Measurements from ENCODE around the gene TANC1. TPM values are rescaled to one million over a fixed set of nuclear protein-coding genes. Genes with fewer than 3 reads are reported as not detected.

Gene TANC1
- total and polyA plus RNA-seq, 2 of the 4 experiments (the other 2 are of a cell fraction): 10.2 to 12.9 TPM

DNA sequence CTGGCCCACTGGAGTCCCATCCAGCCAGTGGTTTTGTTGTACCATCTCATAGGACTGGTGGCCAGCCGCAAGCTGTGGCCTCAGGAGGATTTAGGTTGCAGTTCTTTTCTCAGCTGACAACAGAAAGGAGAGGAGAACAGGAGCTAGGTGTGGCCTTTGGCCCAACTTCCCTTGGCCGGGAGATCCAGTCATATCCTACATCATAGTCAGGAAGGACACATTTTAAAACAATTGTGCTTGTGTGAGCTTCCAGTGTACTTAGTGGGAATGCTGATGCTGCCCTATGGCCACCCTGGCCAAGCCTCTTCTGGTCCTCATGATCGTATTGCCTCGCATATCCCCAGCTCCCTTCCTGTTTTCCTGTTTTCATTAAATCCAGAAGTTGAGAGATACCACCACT is 220.0 kb downstream of the TANC1 start:
- H3K27ac ChIP-seq (ENCODE audit: insufficient read depth, low read length): no peak overlapping the region
- H4K5ac ChIP-seq (ENCODE audit: low read depth, low read length): no peak overlapping the region
- H4K8ac ChIP-seq (ENCODE audit: low read depth in 2 of 2, low read length in 2 of 2): no peak overlapping the region
- in situ Hi-C loops (cut with MboI; ENCODE audit: low sequenced_read_pairs) (no loop called here), dilution Hi-C loops (cut with HindIII; ENCODE audit: low sequenced_read_pairs, unreplicated experiment) (no loop called here), intact Hi-C loops (cut with micrococcal nuclease) (loop anchor here (5.0 kb wide), 1 partner anchor 286 kb away; no protein-coding TSS in a partner anchor)
- no peaks in the 10 kb centered on the region for H3K27me3 ChIP-seq (ENCODE audit: control insufficient read depth, insufficient read depth, low read length)
- ATAC-seq (ENCODE audit: low read depth): no peak
- H2BK120ac ChIP-seq (ENCODE audit: low read depth, low read length): no peak overlapping the region
- no peak overlapping the region for H3K9ac ChIP-seq (ENCODE audit: low read depth, low read length)
- H4K91ac ChIP-seq (ENCODE audit: insufficient read depth, low read depth, low read length): no peak overlapping the region
- H3K36me3 ChIP-seq (ENCODE audit: control insufficient read depth, insufficient read depth, low read length): peaks cover 44% of the 10 kb centered on the region
- H3K9me3 ChIP-seq (ENCODE audit: control insufficient read depth, insufficient read depth, low read length): no peaks in the 10 kb centered on the region
- peak overlapping the region; percentile 59 for H2AK9ac ChIP-seq (replicated peaks; ENCODE audit: low read depth, low read length, poor library complexity)
- peaks cover 0 to 28% of the 10 kb centered on the region in 2 experiments; a peak in 2 of 4 replicates for H3K79me1 ChIP-seq (ENCODE audit: low read depth in 1 of 2, low read length in 2 of 2)
- WGBS, 2 experiments (ENCODE audit: extremely low coverage in 2 of 2, insufficient read length in 1 of 2): no CpG with 5 or more reads among the region's 4 CpGs
- H2AK5ac ChIP-seq (ENCODE audit: low read depth, low read length): no peak overlapping the region
- H2BK15ac ChIP-seq (ENCODE audit: low read depth, low read length): no peak overlapping the region
- no peak overlapping the region for H3K56ac ChIP-seq (ENCODE audit: extremely low read depth, insufficient read depth, low read length)
- BruUV-seq (replicated peaks): no TSS peak
- H3K9me1 ChIP-seq (ENCODE audit: insufficient read depth, low read length): peaks cover 20% of the 10 kb centered on the region
- POLR2A ChIA-PET (ENCODE audit: unreplicated experiment): no interaction called here
- H3K4ac ChIP-seq (ENCODE audit: low read depth, low read length): no peak overlapping the region
- no peak overlapping the region for H2AFZ ChIP-seq (replicated peaks; ENCODE audit: low read length, poor library complexity)
- no peak overlapping the region for H3K23ac ChIP-seq (ENCODE audit: low read depth, low read length)
- no peak for DNase-seq
- CTCF ChIA-PET: no interaction called here
- H3K14ac ChIP-seq (replicated peaks; ENCODE audit: low read depth, low read length): no peak overlapping the region
- no peak overlapping the region for H3K4me3 ChIP-seq (ENCODE audit: insufficient read depth, low read depth, low read length)
- no peak overlapping the region for H2BK5ac ChIP-seq (ENCODE audit: low read depth, low read length, poor library complexity, severe bottlenecking)
- peaks cover 5% of the 10 kb centered on the region for H3K4me1 ChIP-seq (ENCODE audit: control insufficient read depth, insufficient read depth, low read length)
- H4K20me1 ChIP-seq (ENCODE audit: insufficient read depth, low read length): peaks cover 10% of the 10 kb centered on the region
- TF ChIP-seq MAFK (IDR thresholded peaks at IDR 0.05; ENCODE audit: low read depth, low read length): no peak
- no peak for TF ChIP-seq MXI1 (IDR thresholded peaks at IDR 0.05; ENCODE audit: borderline replicate concordance, low read depth, low read length)
- TF ChIP-seq, protein P1, sequence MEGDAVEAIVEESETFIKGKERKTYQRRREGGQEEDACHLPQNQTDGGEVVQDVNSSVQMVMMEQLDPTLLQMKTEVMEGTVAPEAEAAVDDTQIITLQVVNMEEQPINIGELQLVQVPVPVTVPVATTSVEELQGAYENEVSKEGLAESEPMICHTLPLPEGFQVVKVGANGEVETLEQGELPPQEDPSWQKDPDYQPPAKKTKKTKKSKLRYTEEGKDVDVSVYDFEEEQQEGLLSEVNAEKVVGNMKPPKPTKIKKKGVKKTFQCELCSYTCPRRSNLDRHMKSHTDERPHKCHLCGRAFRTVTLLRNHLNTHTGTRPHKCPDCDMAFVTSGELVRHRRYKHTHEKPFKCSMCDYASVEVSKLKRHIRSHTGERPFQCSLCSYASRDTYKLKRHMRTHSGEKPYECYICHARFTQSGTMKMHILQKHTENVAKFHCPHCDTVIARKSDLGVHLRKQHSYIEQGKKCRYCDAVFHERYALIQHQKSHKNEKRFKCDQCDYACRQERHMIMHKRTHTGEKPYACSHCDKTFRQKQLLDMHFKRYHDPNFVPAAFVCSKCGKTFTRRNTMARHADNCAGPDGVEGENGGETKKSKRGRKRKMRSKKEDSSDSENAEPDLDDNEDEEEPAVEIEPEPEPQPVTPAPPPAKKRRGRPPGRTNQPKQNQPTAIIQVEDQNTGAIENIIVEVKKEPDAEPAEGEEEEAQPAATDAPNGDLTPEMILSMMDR (conservative IDR thresholded peaks at IDR 0.05; ENCODE audit: low read depth, low read length): no peak
- no peak for TF ChIP-seq SMC3 (IDR thresholded peaks at IDR 0.05; ENCODE audit: low read depth, low read length)
- no peak for TF ChIP-seq FOS (IDR thresholded peaks at IDR 0.05; ENCODE audit: low read depth, low read length)
- no peak for TF ChIP-seq CEBPB (IDR thresholded peaks at IDR 0.05; ENCODE audit: low read depth, low read length)
- TF ChIP-seq MAZ (IDR thresholded peaks at IDR 0.05; ENCODE audit: borderline replicate concordance, low read depth, low read length): no peak
- TF ChIP-seq POLR2A (IDR thresholded peaks at IDR 0.05; ENCODE audit: low read depth, low read length): no peak
- TF ChIP-seq RCOR1 (IDR thresholded peaks at IDR 0.05; ENCODE audit: insufficient replicate concordance, low read length): no peak
- no peak overlapping the region for H3K18ac ChIP-seq (ENCODE audit: low read depth, low read length)
- no peak overlapping the region for H3K4me2 ChIP-seq (ENCODE audit: low read depth, low read length)
- no peak overlapping the region for H2BK20ac ChIP-seq (ENCODE audit: low read depth, low read length)

All from IMR-90 (cell line).